SU-DHL-6 (cell line): ENCODE data around the gene ASTN2.

Experiments used
- H2AFZ ChIP-seq: fragments of 200-600 bp; sonication (generic); 2 replicates; pipeline ENCODE4 v1.6.1; 2014; ENCODE audit warnings: low read depth, mild to moderate bottlenecking, moderate library complexity, mixed read lengths, antibody characterized with exemption, low read length; ENCODE audit not compliant: severe bottlenecking
- H3F3A ChIP-seq: fragments of 200-600 bp; shearing (Covaris generic); 2 replicates; pipeline ENCODE4 v1.6.0; 2016; ENCODE audit warnings: antibody characterized with exemption, mild to moderate bottlenecking; ENCODE audit not compliant: insufficient read depth
- H3K27ac ChIP-seq: fragments of 200-600 bp; sonication (generic); 2 replicates; pipeline ENCODE4 v1.5.1; 2016; ENCODE audit warnings: low read depth, mild to moderate bottlenecking, low read length, moderate library complexity, mixed read lengths
- H3K27me3 ChIP-seq: fragments of 200-600 bp; sonication (generic), shearing (Covaris generic); 2 replicates; pipeline ENCODE4 v1.6.0; 2014; ENCODE audit warnings: mild to moderate bottlenecking, low read length
- H3K36me3 ChIP-seq: fragments of 200-600 bp; sonication (generic); 2 replicates; pipeline ENCODE4 v1.6.1; 2014; ENCODE audit warnings: mild to moderate bottlenecking, low read length, mixed read lengths
- H3K4me2 ChIP-seq: fragments of 300-600, 200-600 bp; shearing (Covaris generic), sonication (generic); 2 replicates; pipeline ENCODE4 v1.6.0; 2014; ENCODE audit warnings: low read length, low read depth, mild to moderate bottlenecking; ENCODE audit not compliant: poor library complexity, severe bottlenecking
- H3K4me3 ChIP-seq: fragments of 200-600 bp; sonication (generic); 2 replicates; pipeline ENCODE4 v1.5.1; 2014; ENCODE audit warnings: antibody characterized with exemption, low read length, mild to moderate bottlenecking, mixed read lengths; ENCODE audit not compliant: insufficient read depth, poor library complexity, severe bottlenecking
- H3K79me2 ChIP-seq: fragments of 200-600 bp; sonication (generic); 2 replicates; pipeline ENCODE4 v1.6.1; 2014; ENCODE audit warnings: mild to moderate bottlenecking, low read length, moderate library complexity; ENCODE audit not compliant: insufficient read depth
- H3K9ac ChIP-seq: fragments of 200-600 bp; sonication (generic); 2 replicates; pipeline ENCODE4 v1.7.0; 2014; ENCODE audit warnings: mild to moderate bottlenecking, low read length
- H3K9me2 ChIP-seq: fragments of 200-600 bp; sonication (generic); replicated peaks from 2 replicates; pipeline ENCODE4 v1.6.1; 2014; ENCODE audit warnings: low read length; ENCODE audit not compliant: insufficient read depth
- H3K9me3 ChIP-seq: fragments of 200-600 bp; sonication (generic); 2 replicates; pipeline ENCODE4 v1.6.1; 2014; ENCODE audit warnings: low read length, mixed read lengths; ENCODE audit not compliant: insufficient read depth
- H4K20me1 ChIP-seq: fragments of 200-600 bp; sonication (generic); 2 replicates; pipeline ENCODE4 v1.6.1; 2014; ENCODE audit warnings: low read depth, mild to moderate bottlenecking, antibody characterized with exemption, low read length, moderate library complexity, mixed read lengths
- CTCF ChIP-seq: fragments of 200-600 bp; sonication (generic); IDR thresholded peaks from one replicate; pipeline ENCODE4 v1.5.1; 2017; ENCODE audit warnings: antibody characterized with exemption, mild to moderate bottlenecking, low read length, moderate library complexity; ENCODE audit not compliant: insufficient read depth, poor library complexity, severe bottlenecking
- EZH2phosphoT487 ChIP-seq: fragments of 200-600 bp; sonication (generic), shearing (Covaris generic); conservative IDR thresholded peaks from 2 replicates; pipeline ENCODE4 v1.6.1; 2018; ENCODE audit warnings: mild to moderate bottlenecking, antibody characterized with exemption, low read length, moderate library complexity, mixed read lengths

The ASTN2 gene

GRCh38 chr9:116910201-116910600, 504.7 kb downstream of the ASTN2 start:
- Histone ChIP-seq H4K20me1 (no peaks in the 10 kb centered on the region), H3K9ac (no peak overlapping the region), H3K9me3 (no peaks in the 10 kb centered on the region), H3K27ac (no peak overlapping the region), H3K79me2 (no peaks in the 10 kb centered on the region), H3F3A (no peaks in the 10 kb centered on the region), H3K4me3 (no peak overlapping the region), H2AFZ (no peak overlapping the region), H3K4me2 (no peak overlapping the region), H3K9me2 (no peaks in the 10 kb centered on the region), H3K27me3 (no peaks in the 10 kb centered on the region), H3K36me3 (no peaks in the 10 kb centered on the region)
- TF ChIP-seq EZH2phosphoT487 (no peak), CTCF (no peak)

GRCh38 chr9:116907989-116908388, 506.9 kb downstream of the ASTN2 start:
- Histone ChIP-seq H4K20me1 (no peaks in the 10 kb centered on the region), H3K79me2 (no peaks in the 10 kb centered on the region), H2AFZ (no peak overlapping the region), H3K4me3 (no peak overlapping the region), H3K9me3 (no peaks in the 10 kb centered on the region), H3F3A (no peaks in the 10 kb centered on the region), H3K9ac (no peak overlapping the region), H3K27ac (no peak overlapping the region), H3K36me3 (no peaks in the 10 kb centered on the region), H3K27me3 (no peaks in the 10 kb centered on the region), H3K9me2 (no peaks in the 10 kb centered on the region), H3K4me2 (no peak overlapping the region)
- TF ChIP-seq CTCF, result no peak
- TF ChIP-seq EZH2phosphoT487, result no peak

- Histone ChIP-seq H3K4me2 (no peak overlapping the region), H3K27ac (no peak overlapping the region), H3K9ac (no peak overlapping the region), H3K9me2 (no peaks in the 10 kb centered on the region), H3K36me3 (no peaks in the 10 kb centered on the region), H3K9me3 (no peaks in the 10 kb centered on the region), H2AFZ (no peak overlapping the region), H3K27me3 (no peaks in the 10 kb centered on the region), H3F3A (no peaks in the 10 kb centered on the region), H4K20me1 (no peaks in the 10 kb centered on the region), H3K79me2 (no peaks in the 10 kb centered on the region), H3K4me3 (no peak overlapping the region)
- TF ChIP-seq EZH2phosphoT487 (no peak), CTCF (no peak)
Measured at GRCh38 chr9:116905171-116905588, 509.7 kb downstream of the ASTN2 start.
